H1 (cell line): ENCODE data around the gene ADGRE2. TPM values are rescaled to one million over a fixed set of nuclear protein-coding genes. Genes with fewer than 3 reads are reported as not detected.

Experiments
- BRCA1 ChIP-seq: IDR thresholded peaks from 2 replicates; pipeline ENCODE4 v1.6.1; 2012; ENCODE audit warnings: low read depth, low read length, improper control_type of control experiment
- CHD1 ChIP-seq: IDR thresholded peaks from 2 replicates; pipeline ENCODE4 v1.6.1; 2012; ENCODE audit warnings: low read depth, low read length, improper control_type of control experiment
- CHD2 ChIP-seq: IDR thresholded peaks from 2 replicates; pipeline ENCODE4 v1.6.1; 2012; ENCODE audit warnings: low read length, improper control_type of control experiment
- E2F6 ChIP-seq: IDR thresholded peaks from 2 replicates; pipeline ENCODE4 v1.6.1; 2012; ENCODE audit warnings: inconsistent platforms
- EZH2 ChIP-seq: fragments of 200-600 bp; sonication (generic); IDR thresholded peaks from 2 replicates; pipeline ENCODE4 v1.7.1; 2012; ENCODE audit warnings: low read depth, mild to moderate bottlenecking, moderate library complexity, low read length, inconsistent platforms; ENCODE audit not compliant: severe bottlenecking
- NANOG ChIP-seq: IDR thresholded peaks from 2 replicates; pipeline ENCODE4 v1.6.1; 2011; ENCODE audit warnings: low read length, low read depth, mild to moderate bottlenecking, inconsistent platforms; ENCODE audit not compliant: insufficient read depth, poor library complexity, severe bottlenecking
- SRF ChIP-seq: IDR thresholded peaks from 2 replicates; pipeline ENCODE4 v1.6.1; 2011; ENCODE audit warnings: mild to moderate bottlenecking, low read depth, low read length, moderate library complexity
- TCF12 ChIP-seq: IDR thresholded peaks from 2 replicates; pipeline ENCODE4 v1.6.1; 2011; ENCODE audit warnings: low read depth, mild to moderate bottlenecking, low read length
- polyA plus RNA-seq, 7 experiments: library from polyadenylated mRNA; depleted of rRNA in 3 of 7; stranded (reverse) in 5 of 7; unstranded in 2 of 7; fragments of >200 nt in 5 of 7; fragments of 200-250 nt in 2 of 7; gene quantifications; 1 replicate in 5 of 7; 2 replicates in 1 of 7; 4 replicates in 1 of 7; pipeline versions ENCODE4 v1.2.1 to v1.2.3, GENCODE V29; 2011 to 2013; ENCODE audit warnings: missing spikeins in 2 of 7, mixed read lengths in 2 of 7
- total RNA-seq: library from RNA; stranded (reverse); fragmentation: NEBNext Ultra II Directional; extraction: Animal tissue kit (Norgen Biotek cat#: 25700); gene quantifications from 2 replicates; pipeline ENCODE4 v1.2.1, GENCODE V29; 2021
- TF ChIP-seq, protein P1 (sequence below): fragments of 300-600 bp; sonication (generic); IDR thresholded peaks from 2 replicates; pipeline ENCODE4 v1.7.1; 2012; ENCODE audit warnings: low read length, moderate library complexity, mild to moderate bottlenecking, inconsistent platforms; ENCODE audit not compliant: insufficient replicate concordance
- TF ChIP-seq, protein P2 (sequence below): IDR thresholded peaks from 2 replicates; pipeline ENCODE4 v1.6.1; 2011; ENCODE audit warnings: low read depth, mild to moderate bottlenecking, low read length; ENCODE audit not compliant: insufficient read depth

ADGRE2 gene
- total and polyA plus RNA-seq, 2 of the 8 experiments (the other 6 are each of a cell fraction or from before 2014, with no cell fraction given), result 2.0 to 4.5 TPM

DNA sequence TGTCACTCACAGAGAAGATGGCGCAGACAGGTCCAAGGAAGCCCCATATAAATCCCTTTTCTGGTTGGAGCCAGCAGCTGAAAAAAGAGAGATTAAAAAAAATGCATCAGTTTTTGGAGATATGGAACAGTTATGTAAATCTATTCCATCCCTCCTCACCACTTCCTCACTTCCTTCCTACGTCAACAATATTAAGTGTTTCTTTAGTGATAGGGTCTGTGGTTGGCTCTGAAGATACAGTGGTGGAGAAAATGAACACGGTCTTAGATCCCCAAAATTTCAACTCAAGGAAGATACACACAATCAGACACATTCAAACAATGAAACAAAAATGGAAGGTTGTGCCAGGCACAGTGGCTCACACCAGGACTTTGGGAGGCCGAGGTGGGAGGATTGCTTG lies 31.5 kb downstream of the ADGRE2 start (continued):
- TF ChIP-seq, protein P1, sequence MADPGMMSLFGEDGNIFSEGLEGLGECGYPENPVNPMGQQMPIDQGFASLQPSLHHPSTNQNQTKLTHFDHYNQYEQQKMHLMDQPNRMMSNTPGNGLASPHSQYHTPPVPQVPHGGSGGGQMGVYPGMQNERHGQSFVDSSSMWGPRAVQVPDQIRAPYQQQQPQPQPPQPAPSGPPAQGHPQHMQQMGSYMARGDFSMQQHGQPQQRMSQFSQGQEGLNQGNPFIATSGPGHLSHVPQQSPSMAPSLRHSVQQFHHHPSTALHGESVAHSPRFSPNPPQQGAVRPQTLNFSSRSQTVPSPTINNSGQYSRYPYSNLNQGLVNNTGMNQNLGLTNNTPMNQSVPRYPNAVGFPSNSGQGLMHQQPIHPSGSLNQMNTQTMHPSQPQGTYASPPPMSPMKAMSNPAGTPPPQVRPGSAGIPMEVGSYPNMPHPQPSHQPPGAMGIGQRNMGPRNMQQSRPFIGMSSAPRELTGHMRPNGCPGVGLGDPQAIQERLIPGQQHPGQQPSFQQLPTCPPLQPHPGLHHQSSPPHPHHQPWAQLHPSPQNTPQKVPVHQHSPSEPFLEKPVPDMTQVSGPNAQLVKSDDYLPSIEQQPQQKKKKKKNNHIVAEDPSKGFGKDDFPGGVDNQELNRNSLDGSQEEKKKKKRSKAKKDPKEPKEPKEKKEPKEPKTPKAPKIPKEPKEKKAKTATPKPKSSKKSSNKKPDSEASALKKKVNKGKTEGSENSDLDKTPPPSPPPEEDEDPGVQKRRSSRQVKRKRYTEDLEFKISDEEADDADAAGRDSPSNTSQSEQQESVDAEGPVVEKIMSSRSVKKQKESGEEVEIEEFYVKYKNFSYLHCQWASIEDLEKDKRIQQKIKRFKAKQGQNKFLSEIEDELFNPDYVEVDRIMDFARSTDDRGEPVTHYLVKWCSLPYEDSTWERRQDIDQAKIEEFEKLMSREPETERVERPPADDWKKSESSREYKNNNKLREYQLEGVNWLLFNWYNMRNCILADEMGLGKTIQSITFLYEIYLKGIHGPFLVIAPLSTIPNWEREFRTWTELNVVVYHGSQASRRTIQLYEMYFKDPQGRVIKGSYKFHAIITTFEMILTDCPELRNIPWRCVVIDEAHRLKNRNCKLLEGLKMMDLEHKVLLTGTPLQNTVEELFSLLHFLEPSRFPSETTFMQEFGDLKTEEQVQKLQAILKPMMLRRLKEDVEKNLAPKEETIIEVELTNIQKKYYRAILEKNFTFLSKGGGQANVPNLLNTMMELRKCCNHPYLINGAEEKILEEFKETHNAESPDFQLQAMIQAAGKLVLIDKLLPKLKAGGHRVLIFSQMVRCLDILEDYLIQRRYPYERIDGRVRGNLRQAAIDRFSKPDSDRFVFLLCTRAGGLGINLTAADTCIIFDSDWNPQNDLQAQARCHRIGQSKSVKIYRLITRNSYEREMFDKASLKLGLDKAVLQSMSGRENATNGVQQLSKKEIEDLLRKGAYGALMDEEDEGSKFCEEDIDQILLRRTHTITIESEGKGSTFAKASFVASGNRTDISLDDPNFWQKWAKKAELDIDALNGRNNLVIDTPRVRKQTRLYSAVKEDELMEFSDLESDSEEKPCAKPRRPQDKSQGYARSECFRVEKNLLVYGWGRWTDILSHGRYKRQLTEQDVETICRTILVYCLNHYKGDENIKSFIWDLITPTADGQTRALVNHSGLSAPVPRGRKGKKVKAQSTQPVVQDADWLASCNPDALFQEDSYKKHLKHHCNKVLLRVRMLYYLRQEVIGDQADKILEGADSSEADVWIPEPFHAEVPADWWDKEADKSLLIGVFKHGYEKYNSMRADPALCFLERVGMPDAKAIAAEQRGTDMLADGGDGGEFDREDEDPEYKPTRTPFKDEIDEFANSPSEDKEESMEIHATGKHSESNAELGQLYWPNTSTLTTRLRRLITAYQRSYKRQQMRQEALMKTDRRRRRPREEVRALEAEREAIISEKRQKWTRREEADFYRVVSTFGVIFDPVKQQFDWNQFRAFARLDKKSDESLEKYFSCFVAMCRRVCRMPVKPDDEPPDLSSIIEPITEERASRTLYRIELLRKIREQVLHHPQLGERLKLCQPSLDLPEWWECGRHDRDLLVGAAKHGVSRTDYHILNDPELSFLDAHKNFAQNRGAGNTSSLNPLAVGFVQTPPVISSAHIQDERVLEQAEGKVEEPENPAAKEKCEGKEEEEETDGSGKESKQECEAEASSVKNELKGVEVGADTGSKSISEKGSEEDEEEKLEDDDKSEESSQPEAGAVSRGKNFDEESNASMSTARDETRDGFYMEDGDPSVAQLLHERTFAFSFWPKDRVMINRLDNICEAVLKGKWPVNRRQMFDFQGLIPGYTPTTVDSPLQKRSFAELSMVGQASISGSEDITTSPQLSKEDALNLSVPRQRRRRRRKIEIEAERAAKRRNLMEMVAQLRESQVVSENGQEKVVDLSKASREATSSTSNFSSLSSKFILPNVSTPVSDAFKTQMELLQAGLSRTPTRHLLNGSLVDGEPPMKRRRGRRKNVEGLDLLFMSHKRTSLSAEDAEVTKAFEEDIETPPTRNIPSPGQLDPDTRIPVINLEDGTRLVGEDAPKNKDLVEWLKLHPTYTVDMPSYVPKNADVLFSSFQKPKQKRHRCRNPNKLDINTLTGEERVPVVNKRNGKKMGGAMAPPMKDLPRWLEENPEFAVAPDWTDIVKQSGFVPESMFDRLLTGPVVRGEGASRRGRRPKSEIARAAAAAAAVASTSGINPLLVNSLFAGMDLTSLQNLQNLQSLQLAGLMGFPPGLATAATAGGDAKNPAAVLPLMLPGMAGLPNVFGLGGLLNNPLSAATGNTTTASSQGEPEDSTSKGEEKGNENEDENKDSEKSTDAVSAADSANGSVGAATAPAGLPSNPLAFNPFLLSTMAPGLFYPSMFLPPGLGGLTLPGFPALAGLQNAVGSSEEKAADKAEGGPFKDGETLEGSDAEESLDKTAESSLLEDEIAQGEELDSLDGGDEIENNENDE, result no peak
- TF ChIP-seq SRF (no peak), E2F6 (no peak), NANOG (no peak), EZH2 (no peak), BRCA1 (no peak), TCF12 (no peak), CHD1 (no peak), CHD2 (no peak)
- TF ChIP-seq, protein P2, sequence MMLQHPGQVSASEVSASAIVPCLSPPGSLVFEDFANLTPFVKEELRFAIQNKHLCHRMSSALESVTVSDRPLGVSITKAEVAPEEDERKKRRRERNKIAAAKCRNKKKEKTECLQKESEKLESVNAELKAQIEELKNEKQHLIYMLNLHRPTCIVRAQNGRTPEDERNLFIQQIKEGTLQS, result no peak
